ENCODE measurements around the gene SASS6. TPM values are rescaled to one million over a fixed set of nuclear protein-coding genes. Genes with fewer than 3 reads are reported as not detected.

The SASS6 gene
- total and polyA plus RNA-seq, 9 of the 15 experiments (the other 6 are each of a cell fraction or from before 2014, with no cell fraction given): 11.6 to 34.1 (median 18.0) TPM

DNA sequence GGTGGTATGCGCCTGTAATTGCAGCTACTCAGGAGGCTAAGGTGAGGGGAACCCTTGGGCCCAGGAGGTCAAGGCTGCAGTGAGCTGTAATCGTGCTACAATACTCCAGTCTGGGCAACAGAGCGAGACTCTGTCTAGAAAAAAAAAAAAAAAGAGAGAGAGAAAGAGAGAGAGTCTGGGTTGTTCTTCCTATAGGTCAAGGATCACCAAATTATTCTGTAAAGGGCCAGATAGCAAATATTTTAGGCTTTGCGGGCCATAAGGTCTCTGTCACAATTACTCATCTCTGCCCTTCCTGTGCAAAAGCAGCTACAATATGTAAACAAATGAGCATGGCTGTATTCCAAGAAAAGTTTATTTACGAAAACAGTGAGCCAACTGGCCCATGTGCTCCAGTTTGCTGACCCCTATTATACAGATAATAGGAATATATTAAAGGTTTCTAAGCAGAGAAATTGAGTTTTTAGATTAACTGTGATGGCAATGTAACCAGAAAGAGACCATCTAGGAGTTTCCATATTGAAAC is 2.1 kb downstream of the SASS6 start (continued):
- TF ChIP-seq ZNF408 (CRISPR knock-in tag; IDR thresholded peaks at IDR 0.05; ENCODE audit: low read depth): no peak

DNA sequence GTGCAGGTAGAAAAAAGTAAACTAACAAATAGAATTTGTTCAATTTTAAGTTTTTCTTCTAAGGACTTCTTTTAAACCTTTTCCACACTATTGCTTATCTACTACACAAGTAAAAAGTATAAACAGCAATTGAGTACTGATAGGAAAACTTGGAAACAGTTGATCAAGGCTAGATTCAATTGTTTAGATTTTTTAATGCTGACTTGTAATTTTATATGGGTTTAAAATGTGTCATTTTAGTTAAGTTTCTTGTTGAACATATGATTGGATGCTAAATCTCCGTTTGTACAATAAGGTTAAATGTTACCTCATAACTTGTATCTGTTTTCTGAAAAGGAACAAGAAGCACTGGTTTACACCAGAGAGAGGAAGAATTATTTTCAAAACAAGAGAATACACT is 5.5 kb downstream of the SASS6 start:
- 0 out of 2 replicates have a peak, but pooled peaks cover 6% of the 10 kb centered on the region for H4K20me1 ChIP-seq (replicated peaks; ENCODE audit: control insufficient read depth, insufficient read depth, low read length)
- no peak for DNase-seq (ENCODE audit: extremely low read depth in 1 of 4, low spot score in 3 of 4)
- intact Hi-C loops (cut with micrococcal nuclease) (no loop called here), in situ Hi-C loops (cut with MboI) (no loop called here)
- H3K27ac ChIP-seq (ENCODE audit: extremely low read depth, low read depth, low read length): no peak overlapping the region
- H3K4me2 ChIP-seq (ENCODE audit: insufficient read depth, low read length): no peak overlapping the region
- no peak for ATAC-seq
- peaks cover 3 to 10% of the 10 kb centered on the region in 2 experiments; a peak in 2 of 5 replicates for H3K4me1 ChIP-seq (replicated peaks in 1 of 2; ENCODE audit: control insufficient read depth in 2 of 2, insufficient read depth in 2 of 2, low read length in 2 of 2)
- CTCF ChIA-PET (ENCODE audit: low intra/inter-chr PET ratio): no interaction called here
- H3K9ac ChIP-seq (ENCODE audit: insufficient read depth in 1 of 2, low read depth in 2 of 2, low read length in 2 of 2): no peak overlapping the region
- 46% methylated on average over 1 of the region's 1 CpG for WGBS (ENCODE audit: insufficient coverage, low coverage, missing lambda C conversion rate)
- H3K27me3 ChIP-seq (ENCODE audit: control insufficient read depth in 2 of 2, insufficient read depth in 2 of 2, low read length in 2 of 2): no peaks in the 10 kb centered on the region
- no peaks in the 10 kb centered on the region for H3K9me3 ChIP-seq (replicated peaks; ENCODE audit: control insufficient read depth, insufficient read depth, low read depth, low read length)
- BruUV-seq (replicated peaks): no TSS peak
- no peak overlapping the region for H3K4me3 ChIP-seq
- peaks cover 47% of the 10 kb centered on the region for H3K36me3 ChIP-seq (ENCODE audit: control insufficient read depth, insufficient read depth, low read length)
- no peak overlapping the region for H2AFZ ChIP-seq (ENCODE audit: low read depth, low read length)
- FAIRE-seq: no peak
- POLR2A ChIA-PET: no interaction called here
- peaks cover 71% of the 10 kb centered on the region for H3K79me2 ChIP-seq (ENCODE audit: control insufficient read depth, insufficient read depth, low read length)
- H3K9me1 ChIP-seq (ENCODE audit: control insufficient read depth, insufficient read depth, low read length): peaks cover 2% of the 10 kb centered on the region
- TF ChIP-seq U2AF1 (optimal IDR thresholded peaks at IDR 0.05; ENCODE audit: low read depth, low read length): no peak
- TF ChIP-seq CHD1 (IDR thresholded peaks at IDR 0.05; ENCODE audit: low read length): no peak
- TF ChIP-seq PHTF2 (CRISPR knock-in tag; IDR thresholded peaks at IDR 0.05): no peak
- TF ChIP-seq HDAC2 (IDR thresholded peaks at IDR 0.05): no peak
- no peak for TF ChIP-seq ZBTB1 (CRISPR knock-in tag; IDR thresholded peaks at IDR 0.05; ENCODE audit: borderline replicate concordance, low read depth)
- TF ChIP-seq, protein P1, sequence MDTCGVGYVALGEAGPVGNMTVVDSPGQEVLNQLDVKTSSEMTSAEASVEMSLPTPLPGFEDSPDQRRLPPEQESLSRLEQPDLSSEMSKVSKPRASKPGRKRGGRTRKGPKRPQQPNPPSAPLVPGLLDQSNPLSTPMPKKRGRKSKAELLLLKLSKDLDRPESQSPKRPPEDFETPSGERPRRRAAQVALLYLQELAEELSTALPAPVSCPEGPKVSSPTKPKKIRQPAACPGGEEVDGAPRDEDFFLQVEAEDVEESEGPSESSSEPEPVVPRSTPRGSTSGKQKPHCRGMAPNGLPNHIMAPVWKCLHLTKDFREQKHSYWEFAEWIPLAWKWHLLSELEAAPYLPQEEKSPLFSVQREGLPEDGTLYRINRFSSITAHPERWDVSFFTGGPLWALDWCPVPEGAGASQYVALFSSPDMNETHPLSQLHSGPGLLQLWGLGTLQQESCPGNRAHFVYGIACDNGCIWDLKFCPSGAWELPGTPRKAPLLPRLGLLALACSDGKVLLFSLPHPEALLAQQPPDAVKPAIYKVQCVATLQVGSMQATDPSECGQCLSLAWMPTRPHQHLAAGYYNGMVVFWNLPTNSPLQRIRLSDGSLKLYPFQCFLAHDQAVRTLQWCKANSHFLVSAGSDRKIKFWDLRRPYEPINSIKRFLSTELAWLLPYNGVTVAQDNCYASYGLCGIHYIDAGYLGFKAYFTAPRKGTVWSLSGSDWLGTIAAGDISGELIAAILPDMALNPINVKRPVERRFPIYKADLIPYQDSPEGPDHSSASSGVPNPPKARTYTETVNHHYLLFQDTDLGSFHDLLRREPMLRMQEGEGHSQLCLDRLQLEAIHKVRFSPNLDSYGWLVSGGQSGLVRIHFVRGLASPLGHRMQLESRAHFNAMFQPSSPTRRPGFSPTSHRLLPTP (IDR thresholded peaks at IDR 0.05; ENCODE audit: borderline replicate concordance, extremely low read depth, insufficient read length): no peak
- TF ChIP-seq ZNF23 (CRISPR knock-in tag; IDR thresholded peaks at IDR 0.05): no peak
- peak; percentile 92 for TF ChIP-seq ZNF316 (IDR thresholded peaks at IDR 0.05)
- TF ChIP-seq, protein P2, sequence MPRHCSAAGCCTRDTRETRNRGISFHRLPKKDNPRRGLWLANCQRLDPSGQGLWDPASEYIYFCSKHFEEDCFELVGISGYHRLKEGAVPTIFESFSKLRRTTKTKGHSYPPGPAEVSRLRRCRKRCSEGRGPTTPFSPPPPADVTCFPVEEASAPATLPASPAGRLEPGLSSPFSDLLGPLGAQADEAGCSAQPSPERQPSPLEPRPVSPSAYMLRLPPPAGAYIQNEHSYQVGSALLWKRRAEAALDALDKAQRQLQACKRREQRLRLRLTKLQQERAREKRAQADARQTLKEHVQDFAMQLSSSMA (CRISPR knock-in tag; IDR thresholded peaks at IDR 0.05): no peak
- TF ChIP-seq MCM2 (IDR thresholded peaks at IDR 0.05; ENCODE audit: low read depth): no peak
- no peak for TF ChIP-seq PTBP1 (IDR thresholded peaks at IDR 0.05; ENCODE audit: low read depth, low read length)
- TF ChIP-seq GTF2F1 (IDR thresholded peaks at IDR 0.05; ENCODE audit: low read depth, low read length): no peak
- no peak for TF ChIP-seq NUFIP1 (IDR thresholded peaks at IDR 0.05; ENCODE audit: partially characterized antibody)
- no peak for TF ChIP-seq ZNF41 (CRISPR knock-in tag; conservative IDR thresholded peaks at IDR 0.05)
- no peak for TF ChIP-seq KDM4B (IDR thresholded peaks at IDR 0.05; ENCODE audit: borderline replicate concordance in 2 of 2, low read depth in 1 of 2)
- TF ChIP-seq MAFF (IDR thresholded peaks at IDR 0.05; ENCODE audit: low read length): peak; percentile 54; the same call in 1 of the 2 replicates
- TF ChIP-seq EGR1 (conservative IDR thresholded peaks at IDR 0.05): no peak
- peak; percentile 86 for TF ChIP-seq C11orf30 (IDR thresholded peaks at IDR 0.05; ENCODE audit: low read depth)
- TF ChIP-seq MAFG (tag; conservative IDR thresholded peaks at IDR 0.05): peak; percentile 72; the same call in 1 of the 2 replicates
- TF ChIP-seq MBD2 (IDR thresholded peaks at IDR 0.05; ENCODE audit: borderline replicate concordance, low read depth): no peak
- TF ChIP-seq FOXJ2 (tag; IDR thresholded peaks at IDR 0.05): 0 out of 2 replicates have a peak, but pooled peaks have one; percentile 26

All from K562 (cell line).